Activated CD8-positive, alpha-beta memory T cell treated with anti-CD3 and anti-CD28 coated beads for 48 hours (primary cell): ENCODE results near the gene COX7B.
"Not testable (repeated sequence)": the region's sequence is repeated elsewhere in the genome, so short reads cannot be mapped to it uniquely, and the experiment has no call there.

Experiments used
- DNase-seq, 3 experiments: peaks; one replicate each; pipeline ENCODE4 v3.0.0-alpha.2; 2020; ENCODE audit warnings: low read depth in 2 of 3, low spot score in 2 of 3

The COX7B gene, protein sequence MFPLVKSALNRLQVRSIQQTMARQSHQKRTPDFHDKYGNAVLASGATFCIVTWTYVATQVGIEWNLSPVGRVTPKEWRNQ

DNA sequence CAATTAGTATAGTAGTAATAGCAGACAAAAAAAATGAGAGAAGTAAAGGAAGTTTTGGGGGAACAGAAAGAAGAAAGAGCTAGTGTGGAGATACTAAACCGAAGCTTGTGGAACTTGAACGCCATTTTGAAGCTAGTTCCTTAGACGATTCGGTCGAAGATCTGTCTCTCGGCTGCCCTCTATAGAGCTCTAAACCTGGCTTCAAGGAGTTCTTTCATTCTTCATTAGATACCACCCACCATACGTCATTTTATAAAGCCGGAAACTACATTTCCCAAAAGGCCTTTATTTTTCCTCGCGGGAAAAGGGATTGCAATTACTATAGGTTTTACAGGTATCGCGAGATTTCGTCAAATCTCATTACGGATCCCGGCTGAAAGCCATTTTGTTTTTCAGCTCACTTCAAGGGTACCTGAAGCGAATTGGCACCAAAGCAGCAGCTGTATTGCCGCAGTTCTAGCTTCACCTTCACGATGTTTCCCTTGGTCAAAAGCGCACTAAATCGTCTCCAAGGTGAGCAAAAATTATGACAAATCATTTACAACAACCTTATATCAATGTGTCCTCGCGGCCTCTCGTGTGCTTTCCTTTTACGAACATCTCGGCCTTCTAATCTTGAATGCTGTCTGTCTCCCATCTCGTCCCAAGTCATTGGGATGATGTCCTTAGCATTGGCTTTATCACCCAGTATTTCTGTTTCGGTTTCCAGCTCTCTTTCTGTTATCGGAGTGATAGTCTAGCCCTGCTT is at the start of gene COX7B:
Gene COX7B, plus strand, starts transcription at position 388 of the 748 bp plus-strand sequence. Its CDS starts 86 bp downstream, at position 474.
- peak in 1 of 3 experiments; percentile 12 for DNase-seq

DNA sequence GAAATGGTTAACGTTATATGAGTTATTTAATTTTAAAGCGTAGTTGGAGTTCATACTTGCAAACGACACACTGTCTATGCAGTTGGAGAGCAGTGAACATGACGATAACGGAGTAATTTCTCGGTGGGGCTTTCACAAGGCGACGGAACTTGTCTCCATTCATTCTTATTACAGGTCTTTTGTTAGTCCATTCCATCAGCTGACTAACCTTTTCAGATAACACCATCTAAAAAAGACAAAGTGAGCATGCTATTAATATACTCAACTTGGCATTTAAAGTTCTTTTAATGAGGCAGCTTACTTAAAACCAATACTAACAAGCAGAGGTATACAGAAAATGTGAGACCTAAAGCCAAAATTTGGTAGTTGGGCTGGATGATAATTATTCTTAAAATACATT is 23.9 kb upstream of the COX7B start:
- no peak for DNase-seq

DNA sequence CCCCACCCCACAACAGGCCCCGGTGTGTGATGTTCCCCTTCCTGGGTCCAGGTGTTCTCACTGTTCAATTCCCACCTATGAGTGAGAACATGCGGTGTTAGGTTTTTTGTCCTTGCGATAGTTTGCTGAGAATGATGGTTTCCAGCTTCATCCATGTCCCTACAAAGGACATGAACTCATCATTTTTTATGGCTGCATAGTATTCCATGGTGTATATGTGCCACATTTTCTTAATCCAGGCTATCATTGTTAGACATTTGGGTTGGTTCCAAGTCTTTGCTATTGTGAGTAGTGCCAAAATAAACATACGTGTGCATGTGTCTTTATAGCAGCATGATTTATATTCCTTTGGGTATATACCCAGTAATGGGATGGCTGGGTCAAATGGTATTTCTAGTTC is 17.9 kb upstream of the COX7B start:
- not testable (repeated sequence) for DNase-seq

DNA sequence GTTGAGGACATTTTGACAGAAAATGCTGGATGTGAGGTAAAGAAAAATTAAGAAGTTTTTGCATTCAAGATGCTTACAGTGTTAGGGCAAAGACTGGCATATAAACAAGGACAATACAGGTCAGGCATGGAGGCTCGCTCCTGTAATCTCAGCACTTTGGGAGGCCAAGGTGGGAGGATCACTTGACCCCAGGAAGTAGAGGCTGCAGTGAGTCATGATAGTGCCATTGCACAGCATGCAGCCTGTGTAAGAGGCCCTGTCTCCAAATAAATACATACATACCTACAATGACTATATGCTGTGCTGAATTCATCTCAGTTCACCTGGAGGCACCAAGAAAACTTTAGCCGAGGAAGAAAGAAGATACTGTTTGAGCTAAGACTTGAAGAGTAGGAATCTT is 6.4 kb upstream of the COX7B start:
- DNase-seq = no peak

DNA sequence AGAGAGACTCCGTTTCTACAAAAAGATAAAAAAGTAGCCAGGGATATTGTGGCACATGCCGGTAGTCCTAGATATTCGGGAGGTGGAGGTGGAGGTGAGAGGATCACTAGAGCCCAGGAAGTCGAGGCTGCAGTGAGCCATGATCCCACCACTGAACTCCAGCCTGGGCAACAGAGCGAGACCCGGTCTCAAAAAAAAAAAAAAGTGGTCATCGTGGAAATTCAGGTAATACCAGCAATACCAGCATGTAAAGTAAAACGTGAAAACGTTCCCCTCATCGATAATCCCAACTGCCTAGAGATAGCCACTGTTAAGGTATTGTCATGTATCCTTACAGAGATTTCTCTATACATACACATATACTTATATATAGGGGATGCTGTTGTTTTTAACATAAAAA is 5.6 kb upstream of the COX7B start:
- no peak for DNase-seq

DNA sequence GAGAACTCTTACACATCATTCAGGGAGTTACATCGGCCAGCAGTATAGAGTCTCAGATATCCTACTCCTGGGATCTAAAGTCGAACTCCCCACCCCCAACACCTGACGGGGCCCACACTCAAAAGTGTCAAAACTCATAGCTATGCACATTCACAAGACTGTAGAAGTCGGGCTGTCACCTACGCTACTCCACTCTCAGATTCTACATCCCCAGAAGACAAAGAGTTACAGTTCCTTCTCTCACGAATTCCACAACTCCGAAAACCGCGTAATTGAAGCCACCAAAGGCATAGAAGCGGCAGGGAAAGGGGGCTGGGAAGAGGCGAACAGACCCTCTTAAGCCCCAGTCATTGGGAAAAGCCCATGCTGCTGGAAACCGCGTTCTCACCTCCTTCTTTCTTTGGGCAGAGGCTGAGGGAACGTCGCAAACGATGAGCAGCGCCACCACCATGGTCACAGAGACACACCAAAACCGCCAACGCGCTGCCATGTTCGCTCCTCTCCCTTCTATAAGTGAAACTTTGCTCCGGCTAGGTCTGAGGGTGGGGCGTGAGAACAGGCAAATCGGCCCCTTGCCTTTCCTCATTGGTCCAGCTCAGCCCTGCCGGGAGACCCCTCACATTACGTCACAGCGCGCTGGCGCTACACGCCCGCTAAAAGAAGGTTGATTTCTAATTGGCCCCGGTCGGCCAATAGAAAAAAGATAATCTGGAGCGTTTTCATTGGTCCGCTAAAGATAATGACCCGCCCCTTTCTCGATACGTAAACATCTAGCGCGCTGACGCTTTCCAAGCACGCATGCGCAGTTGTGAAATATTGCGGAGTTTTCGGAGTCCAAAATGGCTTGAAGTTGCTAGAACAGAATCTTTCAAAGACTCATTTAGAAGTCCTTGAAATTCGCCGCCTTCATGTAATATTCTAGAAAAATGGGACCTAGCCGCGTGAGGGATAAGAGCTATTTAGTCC is 4.1 kb upstream of the COX7B start, which contains the start of gene MAGT1:
Gene MAGT1, minus strand, starts transcription at position 515 of the 966 bp plus-strand sequence. Its CDS starts 25 bp downstream, at position 490.
- peak; percentile 32 to 67 (median 51) for DNase-seq

DNA sequence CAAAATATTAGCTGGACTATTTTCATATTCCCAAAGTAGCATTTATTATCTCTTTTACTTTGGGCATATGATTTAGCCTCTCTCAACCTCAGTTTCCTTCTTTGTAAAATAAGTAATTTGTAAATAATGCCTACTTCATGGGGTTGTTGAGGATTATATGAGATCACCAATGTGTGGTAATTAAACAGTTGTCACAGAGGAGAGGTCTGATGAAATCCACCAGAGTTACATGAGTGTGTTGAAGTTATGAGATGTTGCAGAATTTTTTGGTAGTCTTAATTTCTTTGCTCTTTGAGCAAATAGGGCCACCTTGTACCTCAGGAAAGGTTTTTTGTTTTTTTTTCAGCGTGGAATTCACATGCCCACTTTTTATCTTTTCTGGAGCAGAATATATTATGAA is 1.4 kb downstream of the COX7B start:
- no peak for DNase-seq

DNA sequence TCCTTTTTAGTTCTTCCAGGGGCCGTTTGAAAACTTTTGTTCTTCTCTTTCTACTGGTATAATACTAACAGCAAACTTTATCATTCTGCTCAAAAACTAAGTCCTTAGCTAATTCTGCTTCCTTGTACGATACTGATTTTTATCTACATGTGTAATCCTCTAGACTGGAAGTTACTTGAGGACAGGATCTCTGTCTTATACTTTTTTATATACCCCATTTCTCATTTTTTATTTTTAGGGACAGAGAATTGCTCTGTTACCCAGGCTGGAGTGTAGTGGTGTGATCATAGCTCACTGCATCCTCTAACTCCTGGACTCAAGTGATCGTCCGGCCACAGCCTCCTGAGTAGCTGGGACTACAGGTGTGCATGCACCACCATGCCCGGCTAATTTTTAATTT is 2.2 kb downstream of the COX7B start:
- no peak for DNase-seq

DNA sequence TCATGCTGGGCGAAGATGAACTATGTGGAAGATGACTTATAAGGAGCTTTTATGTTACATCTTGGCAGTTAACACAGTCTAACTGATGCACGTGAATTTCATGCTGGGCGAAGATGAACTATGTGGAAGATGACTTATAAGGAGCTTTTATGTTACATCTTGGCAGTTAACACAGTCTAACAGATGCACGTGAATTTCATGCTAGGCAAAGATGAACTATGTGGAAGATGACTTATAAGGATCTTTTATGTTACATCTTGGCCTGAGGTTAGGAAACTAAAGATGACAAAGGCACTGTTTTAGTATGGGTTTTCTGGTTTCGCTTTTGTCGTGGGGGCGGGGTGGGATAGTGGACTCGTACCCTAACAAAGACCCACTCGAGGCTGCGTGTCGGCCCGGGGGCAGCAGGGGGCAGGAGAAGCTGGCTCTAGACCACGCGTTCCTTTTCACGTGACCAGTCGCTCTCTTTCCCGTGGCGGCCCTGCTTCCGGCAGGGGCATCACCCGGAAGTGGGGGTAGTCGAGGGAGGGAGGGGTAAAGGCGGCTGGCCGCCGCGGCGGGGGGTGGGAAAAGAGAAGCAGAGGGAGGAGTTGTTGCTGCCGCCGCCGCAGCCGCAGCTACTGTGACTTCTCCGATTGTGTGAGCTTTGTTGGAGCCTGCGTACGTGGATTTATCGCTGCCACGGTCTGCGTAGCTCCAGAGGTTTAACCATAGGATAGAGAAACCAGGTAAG is 11.0 kb downstream of the COX7B start, which contains the start of gene ATP7A:
Gene ATP7A, plus strand, starts transcription at position 586 of the 733 bp plus-strand sequence. CDS start 60,949 bp downstream, outside the sequence.
- peak; percentile 55 to 77 (median 65) for DNase-seq

DNA sequence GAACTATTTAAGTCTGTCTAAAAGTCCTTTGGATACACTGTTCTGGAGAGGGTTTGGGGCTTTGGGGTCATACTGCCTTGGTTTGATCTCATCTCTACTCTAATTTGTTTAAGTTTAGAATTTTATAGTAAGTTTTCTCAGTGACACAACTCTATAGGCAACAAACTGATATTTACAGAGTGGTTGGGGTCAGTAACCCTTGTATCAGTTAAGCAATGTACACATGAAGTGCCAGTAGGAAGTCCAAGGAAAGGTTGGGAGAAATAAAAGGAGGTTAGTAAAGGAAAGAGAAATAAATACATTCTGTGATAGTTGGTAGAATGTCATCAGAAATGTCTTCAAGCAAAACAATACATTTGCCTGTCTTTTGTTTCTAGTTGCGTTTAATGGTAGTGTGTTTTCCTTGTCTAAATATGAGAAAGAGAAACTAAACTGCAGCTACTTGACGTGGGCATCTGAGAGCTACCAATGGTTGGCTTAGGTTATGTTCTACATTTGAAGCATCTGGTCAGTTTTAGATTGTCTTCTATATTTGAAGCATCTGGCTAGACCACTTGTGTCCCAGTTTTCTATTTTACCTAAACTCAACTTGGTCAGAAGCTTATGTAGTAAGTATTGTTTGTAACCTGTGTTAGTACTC is 18.1 kb downstream of the COX7B start:
- no peak for DNase-seq

DNA sequence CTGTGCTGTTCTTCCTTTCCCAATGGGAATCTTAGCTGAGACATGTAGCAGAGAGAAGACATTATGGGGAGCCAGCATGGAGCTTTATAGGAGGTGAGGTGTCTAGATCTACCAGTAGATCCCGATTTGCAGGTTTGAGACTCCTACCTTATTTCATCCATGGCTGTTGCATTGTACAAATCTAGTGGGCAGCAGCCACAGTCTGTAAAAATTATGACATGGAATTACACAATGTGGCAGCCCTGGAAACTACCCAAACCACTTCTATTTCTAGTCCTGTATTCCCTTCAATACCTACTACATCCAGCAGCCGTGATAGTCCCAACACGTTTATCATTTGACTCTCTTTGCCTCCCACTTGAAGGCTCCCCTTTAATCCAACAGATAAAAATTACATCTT is 19.3 kb downstream of the COX7B start:
- DNase-seq = no peak

DNA sequence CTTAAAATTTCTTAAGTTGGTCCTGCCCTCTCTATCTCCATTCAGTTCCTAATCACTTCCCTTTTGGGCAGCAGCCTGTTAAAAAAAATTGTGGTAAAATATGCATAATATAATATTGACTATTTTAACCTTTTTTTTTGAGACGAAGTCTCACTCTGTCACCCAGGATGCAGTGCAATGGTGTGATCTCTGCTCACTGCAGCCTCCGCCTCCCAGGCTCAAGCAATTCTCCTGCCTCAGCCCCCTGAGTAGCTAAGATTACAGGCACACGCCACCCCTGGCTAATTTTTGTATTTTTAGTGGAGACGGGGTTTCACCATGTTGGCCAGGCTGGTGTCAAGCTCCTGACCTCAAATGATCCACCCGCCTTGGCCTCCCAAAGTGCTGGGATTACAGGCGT is 20.1 kb downstream of the COX7B start:
- not testable (repeated sequence) for DNase-seq

DNA sequence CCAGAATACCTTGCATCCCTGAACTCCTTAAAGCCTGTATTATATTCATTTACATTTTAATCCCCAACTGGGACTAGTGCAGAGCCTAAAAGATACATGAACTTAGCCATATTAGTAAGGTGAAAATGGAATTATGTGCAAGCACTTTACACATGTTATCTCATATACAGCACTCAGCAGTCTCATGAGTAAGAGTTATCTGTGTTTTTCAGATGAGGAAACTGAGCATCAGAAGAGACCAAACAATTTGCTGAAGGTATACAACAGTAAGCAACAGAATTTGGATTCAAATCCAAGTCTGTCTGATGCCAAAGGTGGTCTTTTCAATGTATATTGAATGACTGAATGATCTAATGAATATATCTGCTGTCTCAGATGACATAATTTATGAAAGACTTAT is 23.5 kb downstream of the COX7B start:
- no peak for DNase-seq

DNA sequence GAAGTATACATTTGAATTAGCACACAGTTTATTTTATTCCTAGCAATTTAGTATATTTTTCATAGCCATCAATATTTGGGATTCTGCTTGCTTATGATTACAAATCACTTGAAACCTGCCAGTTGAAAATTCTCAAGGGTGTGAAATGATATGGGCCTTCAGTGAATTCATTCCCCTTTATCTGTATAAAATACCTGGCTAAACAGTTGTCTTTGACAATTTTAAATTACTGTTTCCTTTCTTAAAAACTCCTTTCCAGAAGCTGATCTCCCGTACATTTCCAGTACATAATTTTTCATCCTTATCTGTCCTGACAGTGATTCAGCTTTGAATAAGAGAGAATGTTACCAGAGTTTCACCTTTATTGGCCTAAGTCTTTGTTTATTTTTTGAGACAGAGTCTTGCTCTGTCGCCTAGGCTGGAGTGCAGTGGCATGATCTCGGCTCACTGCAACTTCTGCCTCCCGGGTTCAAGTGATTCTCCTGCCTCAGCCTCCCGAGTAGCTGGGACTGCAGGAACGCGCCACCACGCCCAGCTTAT is 25.1 kb downstream of the COX7B start:
- no peak for DNase-seq

DNA sequence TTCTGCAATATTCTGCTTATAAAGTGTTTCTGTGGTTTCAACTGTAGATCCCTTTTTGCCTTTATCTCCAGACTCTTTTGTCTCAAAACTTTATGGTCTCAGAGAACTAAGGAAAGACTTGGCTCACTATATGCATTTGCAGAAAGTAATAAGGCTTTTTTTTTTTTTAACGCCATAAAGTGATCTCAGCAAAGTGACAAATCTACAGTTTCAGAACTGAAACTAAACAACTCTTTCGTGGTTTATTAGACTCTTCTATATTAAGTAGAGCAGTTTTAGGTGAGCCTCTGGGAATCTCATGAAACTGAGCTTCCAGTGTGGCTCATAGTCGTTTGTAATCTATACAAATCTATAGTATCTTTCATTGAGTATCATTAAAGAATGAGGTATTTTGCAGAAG is 26.5 kb downstream of the COX7B start:
- DNase-seq = no peak

DNA sequence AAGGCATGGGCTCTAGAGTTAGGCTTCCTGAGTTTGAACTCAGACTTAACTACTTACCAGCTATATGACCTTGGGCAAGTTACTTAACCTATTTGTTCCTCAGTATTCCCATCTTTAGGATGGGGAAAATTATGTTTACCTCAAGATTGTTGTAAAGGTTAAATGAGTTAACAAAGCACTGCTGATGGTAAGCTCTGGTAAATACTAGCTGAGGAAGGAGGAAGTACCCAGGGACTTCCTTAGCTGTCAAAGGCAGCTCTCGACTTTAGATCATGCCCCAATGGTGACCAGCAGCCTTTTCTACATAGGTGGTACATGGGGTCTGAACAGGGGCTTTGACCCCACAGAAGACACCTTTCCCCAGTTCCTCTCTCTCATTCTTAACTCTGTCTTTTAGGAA is 31.3 kb downstream of the COX7B start:
- no peak for DNase-seq

DNA sequence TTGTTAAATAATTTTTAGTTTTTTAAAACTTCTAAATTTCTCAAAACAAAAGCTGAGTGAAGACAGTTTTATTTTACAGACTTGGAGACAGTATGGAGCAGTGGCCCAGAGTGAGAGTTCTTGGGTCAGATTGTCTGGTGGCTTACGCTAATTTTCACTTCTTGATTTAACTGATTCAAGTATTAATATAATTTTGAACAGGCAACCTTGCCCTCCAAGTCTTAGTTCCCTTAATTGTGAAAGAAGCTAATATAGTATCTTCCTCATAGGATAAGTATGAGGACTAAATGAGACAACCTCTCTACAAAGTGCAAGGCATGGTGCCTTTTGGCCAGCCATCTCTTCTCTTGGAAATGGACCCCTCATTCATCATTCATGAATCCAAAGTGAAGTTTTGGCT is 36.6 kb downstream of the COX7B start:
- no peak for DNase-seq

DNA sequence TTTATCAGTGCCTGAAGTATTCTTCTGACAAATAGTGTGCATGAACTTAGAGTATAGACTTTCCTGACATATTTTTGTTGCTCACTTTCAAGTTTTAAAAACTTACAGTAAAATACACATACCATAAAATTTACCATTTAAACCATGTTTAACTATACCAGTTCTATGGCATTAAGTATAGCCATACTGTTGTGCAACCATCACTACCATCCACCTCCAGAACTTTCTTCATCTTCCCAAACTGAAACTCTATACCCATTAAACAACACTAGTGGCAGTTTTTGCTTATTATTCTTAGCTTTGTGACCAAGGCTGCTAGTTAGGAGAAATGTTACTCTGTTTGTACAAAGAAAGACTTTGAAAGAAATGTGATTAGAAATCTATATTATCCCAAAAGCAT is 37.0 kb downstream of the COX7B start:
- DNase-seq = no peak

DNA sequence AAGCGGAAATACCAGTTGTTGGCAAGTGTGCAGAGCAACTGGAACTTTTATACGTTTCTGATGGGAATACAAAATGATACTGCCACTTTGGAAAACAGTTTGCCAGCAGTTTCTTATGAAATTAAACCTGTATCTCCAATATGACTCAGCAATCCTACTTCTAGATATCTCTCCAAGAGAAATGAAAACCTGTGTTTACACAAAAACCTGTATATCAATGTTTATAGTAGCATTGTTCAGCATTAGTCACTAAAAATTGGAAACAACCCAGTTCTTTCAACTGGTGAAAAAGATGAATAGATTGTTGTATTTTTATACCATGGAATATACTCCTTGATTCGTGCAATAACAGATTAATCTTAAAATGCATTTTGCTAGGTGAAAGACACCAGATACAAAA is 38.0 kb downstream of the COX7B start:
- no peak for DNase-seq

DNA sequence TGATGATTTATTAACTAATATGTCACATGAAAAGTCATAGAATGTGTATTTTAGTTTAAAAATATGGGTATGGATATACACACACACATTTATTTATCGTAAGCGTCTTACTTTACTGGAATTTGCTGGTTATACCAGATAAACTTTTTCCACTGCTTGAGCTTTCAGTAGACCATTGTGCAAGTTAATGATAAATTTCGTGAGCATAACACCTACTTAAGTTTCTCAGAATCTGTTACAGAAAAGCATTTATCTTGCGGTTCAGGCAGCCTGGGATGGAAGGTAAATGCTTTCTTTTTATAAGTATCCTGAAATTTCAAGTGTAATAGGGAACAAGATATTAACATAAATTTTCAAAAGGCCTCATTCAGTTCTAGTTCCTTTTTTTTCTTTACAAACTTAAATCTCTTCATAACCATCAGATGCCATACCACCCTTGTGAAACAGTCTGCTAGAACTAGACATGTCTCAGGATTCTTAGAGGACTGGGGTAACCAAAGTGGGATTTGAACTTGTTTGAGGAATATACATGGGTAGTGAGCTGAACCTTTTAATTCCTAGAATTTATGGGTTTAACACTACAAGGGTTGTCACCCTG is 38.9 kb downstream of the COX7B start:
- DNase-seq = no peak
